Liver (tissue), 9 donors: Measurements from ENCODE around the gene TP53AIP1. TPM values are rescaled to one million over a fixed set of nuclear protein-coding genes. Genes with fewer than 3 reads are reported as not detected.

ENCODE experiments used
- DNase-seq: peaks from one replicate; pipeline ENCODE4 v3.0.0-alpha.2; 2017; ENCODE audit warnings: low spot score
- H3K27ac ChIP-seq, 2 donors: one replicate each; pipeline ENCODE4 v1.7.0; 2013; ENCODE audit warnings: inconsistent platforms in 2 of 2, low read length in 2 of 2, control low read depth in 1 of 2, low read depth in 1 of 2, mild to moderate bottlenecking in 1 of 2
- H3K27me3 ChIP-seq, 4 donors: one replicate each; pipeline versions ENCODE4 v1.6.1 to v1.7.0; 2013; ENCODE audit warnings: low read length in 3 of 4, inconsistent platforms in 1 of 4, mild to moderate bottlenecking in 1 of 4, moderate library complexity in 1 of 4; ENCODE audit not compliant: control insufficient read depth in 4 of 4, insufficient read depth in 4 of 4
- H3K36me3 ChIP-seq, 4 donors: one replicate each; pipeline versions ENCODE4 v1.6.1 to v1.7.0; 2013; ENCODE audit warnings: low read length in 3 of 4, mild to moderate bottlenecking in 3 of 4, low read depth in 1 of 4, moderate library complexity in 1 of 4; ENCODE audit not compliant: control insufficient read depth in 4 of 4, insufficient read depth in 3 of 4
- H3K4me1 ChIP-seq, 4 donors: one replicate each; pipeline versions ENCODE4 v1.6.1 to v1.7.0; 2013; ENCODE audit warnings: low read length in 3 of 4, mild to moderate bottlenecking in 3 of 4, moderate library complexity in 1 of 4; ENCODE audit not compliant: control insufficient read depth in 4 of 4, insufficient read depth in 4 of 4
- H3K4me3 ChIP-seq, 3 donors: one replicate each; pipeline versions ENCODE4 v1.6.1 to v1.7.0; 2013; ENCODE audit warnings: low read length in 3 of 3, control low read depth in 1 of 3, low read depth in 1 of 3, mild to moderate bottlenecking in 1 of 3
- H3K9ac ChIP-seq, 2 donors: one replicate each; pipeline ENCODE4 v1.7.0; 2013; ENCODE audit warnings: low read length in 2 of 2, mild to moderate bottlenecking in 2 of 2, moderate library complexity in 2 of 2, control low read depth in 1 of 2, low read depth in 1 of 2
- H3K9me3 ChIP-seq, 4 donors: one replicate each; pipeline versions ENCODE4 v1.6.1 to v1.7.0; 2013; ENCODE audit warnings: low read length in 3 of 4; ENCODE audit not compliant: control insufficient read depth in 4 of 4
- EGR1 ChIP-seq, 2 donors: IDR thresholded peaks; 2 replicates each; pipeline ENCODE4 v1.6.1; 2016 to 2018; ENCODE audit warnings: antibody characterized with exemption in 2 of 2, low read depth in 2 of 2
- FOXA1 ChIP-seq: IDR thresholded peaks from 2 replicates; pipeline ENCODE4 v1.6.1; 2016; ENCODE audit warnings: antibody characterized with exemption
- FOXA2 ChIP-seq: IDR thresholded peaks from 2 replicates; pipeline ENCODE4 v1.6.1; 2016; ENCODE audit warnings: antibody characterized with exemption
- GABPA ChIP-seq, 2 donors: IDR thresholded peaks in 1 of 2; conservative IDR thresholded peaks in 1 of 2; 2 replicates each; pipeline ENCODE4 v1.6.1; 2016; ENCODE audit warnings: antibody characterized with exemption in 2 of 2, mild to moderate bottlenecking in 1 of 2, moderate library complexity in 1 of 2
- HNF4A ChIP-seq, 2 donors: conservative IDR thresholded peaks; 2 replicates each; pipeline ENCODE4 v1.6.1; 2016; ENCODE audit warnings: antibody characterized with exemption in 2 of 2, mild to moderate bottlenecking in 2 of 2
- JUND ChIP-seq, 2 donors: IDR thresholded peaks; 2 replicates each; pipeline ENCODE4 v1.6.1; 2016; ENCODE audit warnings: antibody characterized with exemption in 2 of 2
- NR2F2 ChIP-seq: IDR thresholded peaks from 2 replicates; pipeline ENCODE4 v1.6.1; 2016; ENCODE audit warnings: antibody characterized with exemption
- RXRA ChIP-seq, 2 donors: IDR thresholded peaks; 2 replicates each; pipeline ENCODE4 v1.6.1; 2017 to 2018; ENCODE audit warnings: antibody characterized with exemption in 2 of 2, mild to moderate bottlenecking in 1 of 2
- SP1 ChIP-seq: IDR thresholded peaks from 2 replicates; pipeline ENCODE4 v1.6.1; 2018; ENCODE audit warnings: antibody characterized with exemption, mild to moderate bottlenecking
- WGBS: extraction: QIAGEN DNeasy Blood & Tissue Kit; methylation state at CpG from one replicate; pipeline ENCODE4 v1.1.7; 2013; 5-methylcytosine and 5-hydroxymethylcytosine counted together
- polyA plus RNA-seq, 2 donors: library from polyadenylated mRNA; stranded (reverse) in 1 of 2; unstranded in 1 of 2; fragments of 200-250 nt in 1 of 2; fragments of >200 nt in 1 of 2; fragmentation: Nextera tagmentation in 1 of 2; extraction: Ambion mirVana in 1 of 2; gene quantifications; one replicate each; pipeline versions ENCODE4 v1.2.1 to v1.2.3, GENCODE V29; 2013 to 2015
- total RNA-seq, 2 donors: library from RNA; depleted of rRNA; stranded (reverse); fragments of >200 nt; gene quantifications; one replicate each; pipeline ENCODE4 v1.2.3, GENCODE V29; 2014
- TF ChIP-seq, protein P1 (sequence below): IDR thresholded peaks from 2 replicates; pipeline ENCODE4 v1.6.1; 2016; ENCODE audit warnings: antibody characterized with exemption, mild to moderate bottlenecking
- TF ChIP-seq, protein P2 (sequence below): IDR thresholded peaks from 2 replicates; pipeline ENCODE4 v1.6.1; 2016; ENCODE audit warnings: antibody characterized with exemption
- TF ChIP-seq, protein P3 (sequence below): fragments of 150-350 bp; IDR thresholded peaks from 2 replicates; pipeline ENCODE4 v1.5.1; 2017; ENCODE audit warnings: improper control_type of control experiment, low read depth, low read length; ENCODE audit not compliant: missing input control
- donor health status: healthy.
- donor health status: healthy.
- donor health status: healthy.
- donor health status: healthy.
- donor health status: healthy.

Gene TP53AIP1
- total and polyA plus RNA-seq, 4 donors: 0.08 TPM; not detected in 3

DNA sequence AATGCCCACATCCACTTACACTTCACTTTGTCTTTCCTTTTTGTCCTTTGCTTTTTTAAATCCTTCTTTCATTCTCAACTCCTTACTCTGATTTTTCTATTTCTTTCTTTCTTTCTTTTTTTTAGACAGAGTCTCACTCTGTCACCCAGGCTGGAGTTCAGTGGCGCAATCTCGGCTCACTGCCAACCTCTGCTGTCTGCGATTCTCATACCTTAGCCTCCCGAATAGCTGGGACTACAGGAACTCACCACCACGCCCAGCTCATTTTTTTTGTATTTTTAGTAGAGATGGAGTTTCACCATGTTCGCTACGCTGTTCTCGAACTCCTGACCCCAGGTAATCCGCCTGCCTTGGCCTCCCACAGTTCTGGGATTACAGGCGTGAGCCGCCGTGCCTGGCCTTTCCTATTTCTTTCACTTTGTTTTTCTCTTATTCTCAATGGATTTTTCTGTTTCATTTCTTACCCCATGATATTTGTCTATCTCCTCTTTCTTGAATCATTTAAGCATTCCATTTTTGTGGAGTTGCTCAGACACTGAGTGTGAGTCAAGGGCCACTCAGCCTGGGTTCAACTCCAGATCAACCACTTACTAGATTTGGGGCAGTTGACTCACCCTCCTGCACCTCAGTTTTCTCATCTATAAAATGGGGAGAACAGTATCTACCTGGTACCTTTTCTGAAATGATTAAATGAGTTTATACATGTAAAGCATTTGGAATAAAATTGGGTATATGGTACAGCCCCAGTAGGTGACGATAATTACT lies 43.9 kb downstream of the TP53AIP1 start:
- TF ChIP-seq, protein P1, sequence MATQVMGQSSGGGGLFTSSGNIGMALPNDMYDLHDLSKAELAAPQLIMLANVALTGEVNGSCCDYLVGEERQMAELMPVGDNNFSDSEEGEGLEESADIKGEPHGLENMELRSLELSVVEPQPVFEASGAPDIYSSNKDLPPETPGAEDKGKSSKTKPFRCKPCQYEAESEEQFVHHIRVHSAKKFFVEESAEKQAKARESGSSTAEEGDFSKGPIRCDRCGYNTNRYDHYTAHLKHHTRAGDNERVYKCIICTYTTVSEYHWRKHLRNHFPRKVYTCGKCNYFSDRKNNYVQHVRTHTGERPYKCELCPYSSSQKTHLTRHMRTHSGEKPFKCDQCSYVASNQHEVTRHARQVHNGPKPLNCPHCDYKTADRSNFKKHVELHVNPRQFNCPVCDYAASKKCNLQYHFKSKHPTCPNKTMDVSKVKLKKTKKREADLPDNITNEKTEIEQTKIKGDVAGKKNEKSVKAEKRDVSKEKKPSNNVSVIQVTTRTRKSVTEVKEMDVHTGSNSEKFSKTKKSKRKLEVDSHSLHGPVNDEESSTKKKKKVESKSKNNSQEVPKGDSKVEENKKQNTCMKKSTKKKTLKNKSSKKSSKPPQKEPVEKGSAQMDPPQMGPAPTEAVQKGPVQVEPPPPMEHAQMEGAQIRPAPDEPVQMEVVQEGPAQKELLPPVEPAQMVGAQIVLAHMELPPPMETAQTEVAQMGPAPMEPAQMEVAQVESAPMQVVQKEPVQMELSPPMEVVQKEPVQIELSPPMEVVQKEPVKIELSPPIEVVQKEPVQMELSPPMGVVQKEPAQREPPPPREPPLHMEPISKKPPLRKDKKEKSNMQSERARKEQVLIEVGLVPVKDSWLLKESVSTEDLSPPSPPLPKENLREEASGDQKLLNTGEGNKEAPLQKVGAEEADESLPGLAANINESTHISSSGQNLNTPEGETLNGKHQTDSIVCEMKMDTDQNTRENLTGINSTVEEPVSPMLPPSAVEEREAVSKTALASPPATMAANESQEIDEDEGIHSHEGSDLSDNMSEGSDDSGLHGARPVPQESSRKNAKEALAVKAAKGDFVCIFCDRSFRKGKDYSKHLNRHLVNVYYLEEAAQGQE: no peak
- TF ChIP-seq RXRA (IDR thresholded peaks at IDR 0.05) (peak; percentile 15 to 54), HNF4A (conservative IDR thresholded peaks at IDR 0.05) (peak; percentile 31 to 49), SP1 (no peak), EGR1 (IDR thresholded peaks at IDR 0.05; ENCODE audit: low read depth in 2 of 2) (no peak)
- TF ChIP-seq, protein P2, sequence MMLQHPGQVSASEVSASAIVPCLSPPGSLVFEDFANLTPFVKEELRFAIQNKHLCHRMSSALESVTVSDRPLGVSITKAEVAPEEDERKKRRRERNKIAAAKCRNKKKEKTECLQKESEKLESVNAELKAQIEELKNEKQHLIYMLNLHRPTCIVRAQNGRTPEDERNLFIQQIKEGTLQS: no peak
- TF ChIP-seq, protein P3, sequence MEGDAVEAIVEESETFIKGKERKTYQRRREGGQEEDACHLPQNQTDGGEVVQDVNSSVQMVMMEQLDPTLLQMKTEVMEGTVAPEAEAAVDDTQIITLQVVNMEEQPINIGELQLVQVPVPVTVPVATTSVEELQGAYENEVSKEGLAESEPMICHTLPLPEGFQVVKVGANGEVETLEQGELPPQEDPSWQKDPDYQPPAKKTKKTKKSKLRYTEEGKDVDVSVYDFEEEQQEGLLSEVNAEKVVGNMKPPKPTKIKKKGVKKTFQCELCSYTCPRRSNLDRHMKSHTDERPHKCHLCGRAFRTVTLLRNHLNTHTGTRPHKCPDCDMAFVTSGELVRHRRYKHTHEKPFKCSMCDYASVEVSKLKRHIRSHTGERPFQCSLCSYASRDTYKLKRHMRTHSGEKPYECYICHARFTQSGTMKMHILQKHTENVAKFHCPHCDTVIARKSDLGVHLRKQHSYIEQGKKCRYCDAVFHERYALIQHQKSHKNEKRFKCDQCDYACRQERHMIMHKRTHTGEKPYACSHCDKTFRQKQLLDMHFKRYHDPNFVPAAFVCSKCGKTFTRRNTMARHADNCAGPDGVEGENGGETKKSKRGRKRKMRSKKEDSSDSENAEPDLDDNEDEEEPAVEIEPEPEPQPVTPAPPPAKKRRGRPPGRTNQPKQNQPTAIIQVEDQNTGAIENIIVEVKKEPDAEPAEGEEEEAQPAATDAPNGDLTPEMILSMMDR: no peak
- Histone ChIP-seq H3K9me3 (no peaks in the 10 kb centered on the region), H3K4me1 (peaks cover 8 to 50% (median 41%) of the 10 kb centered on the region in 4 donors), H3K27ac (peak overlapping the region in 1 of 2 donors; percentile 6), H3K36me3 (no peaks in the 10 kb centered on the region), H3K4me3 (no peak overlapping the region), H3K27me3 (peaks cover 0 to 6% (median 0%) of the 10 kb centered on the region in 4 donors), H3K9ac (no peak overlapping the region)
- 54% methylated on average over 13 of the region's 13 CpGs for WGBS
- DNase-seq: no peak

DNA sequence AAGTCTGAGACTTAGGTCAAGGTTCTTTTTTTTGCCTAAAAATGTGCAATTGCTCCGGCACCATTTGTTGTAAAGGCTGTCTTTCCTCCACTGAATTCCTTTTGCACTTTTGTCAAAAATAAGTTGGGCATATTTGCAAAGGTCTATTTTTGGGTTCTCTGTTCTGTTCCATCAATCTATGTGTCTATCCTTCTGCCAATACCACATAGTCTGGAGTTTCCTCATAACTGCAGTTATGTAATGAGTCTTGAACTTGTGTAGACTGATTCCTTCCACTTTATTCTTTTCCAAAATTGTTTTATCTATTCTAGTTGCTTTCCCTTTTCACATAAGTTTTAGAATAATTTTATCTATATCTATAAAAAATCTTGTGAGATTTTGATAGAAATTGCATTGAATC lies 44.8 kb downstream of the TP53AIP1 start:
- 89% methylated on average over 1 of the region's 1 CpG for WGBS
- no peak for TF ChIP-seq EGR1 (IDR thresholded peaks at IDR 0.05; ENCODE audit: low read depth in 2 of 2)
- no peak for TF ChIP-seq FOXA2
- Histone ChIP-seq H3K27me3 (peaks cover 0 to 6% (median 0%) of the 10 kb centered on the region in 4 donors), H3K4me1 (peaks cover 12 to 51% (median 44%) of the 10 kb centered on the region in 4 donors), H3K9ac (no peak overlapping the region), H3K27ac (no peak overlapping the region), H3K4me3 (no peak overlapping the region), H3K9me3 (no peaks in the 10 kb centered on the region), H3K36me3 (no peaks in the 10 kb centered on the region)
- DNase-seq: no peak

DNA sequence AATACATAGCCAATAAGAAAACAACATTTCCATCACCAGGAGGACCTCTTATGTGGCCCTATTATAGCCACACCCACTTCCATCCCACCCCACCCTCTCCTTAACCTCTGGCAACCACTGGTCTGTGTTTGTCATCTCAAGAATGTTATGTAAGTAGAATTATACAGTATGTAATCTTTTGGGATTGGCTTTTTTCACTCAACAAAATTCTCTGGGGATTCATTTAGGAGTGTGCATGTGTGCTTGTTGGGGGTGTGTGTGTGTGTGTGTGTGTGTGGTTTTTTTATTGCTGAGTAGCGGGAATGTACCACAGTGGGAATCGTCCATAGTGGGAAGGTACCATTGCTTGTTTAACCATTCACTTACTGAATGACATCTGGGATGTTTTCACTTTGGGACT lies 46.3 kb downstream of the TP53AIP1 start:
- H3K9ac ChIP-seq: no peak overlapping the region
- 63% methylated on average over 2 of the region's 2 CpGs for WGBS
- no peak overlapping the region for H3K27ac ChIP-seq
- DNase-seq: no peak
- H3K9me3 ChIP-seq: no peaks in the 10 kb centered on the region
- H3K4me3 ChIP-seq: no peak overlapping the region
- peaks cover 13 to 56% (median 42%) of the 10 kb centered on the region in 4 donors for H3K4me1 ChIP-seq
- H3K36me3 ChIP-seq: no peaks in the 10 kb centered on the region
- H3K27me3 ChIP-seq: peaks cover 0 to under 1% (median 0%) of the 10 kb centered on the region in 4 donors
- TF ChIP-seq NR2F2: no peak
- TF ChIP-seq FOXA2: no peak
- TF ChIP-seq, protein P3: no peak
- TF ChIP-seq RXRA (IDR thresholded peaks at IDR 0.05): no peak
- no peak for TF ChIP-seq FOXA1
- TF ChIP-seq, protein P2: no peak
- no peak for TF ChIP-seq JUND (IDR thresholded peaks at IDR 0.05)
- no peak for TF ChIP-seq EGR1 (IDR thresholded peaks at IDR 0.05; ENCODE audit: low read depth in 2 of 2)
- no peak for TF ChIP-seq GABPA (IDR thresholded peaks at IDR 0.05 in 1 of 2, conservative IDR thresholded peaks at IDR 0.05 in 1 of 2)
